ENCODE measurements around the gene MYO5C. TPM values are rescaled to one million over a fixed set of nuclear protein-coding genes. Genes with fewer than 3 reads are reported as not detected.

The MYO5C gene
- total and polyA plus RNA-seq, 10 of the 15 experiments (the other 5 are each of a cell fraction or from before 2014, with no cell fraction given): 0.29 to 1.3 (median 0.75) TPM

DNA sequence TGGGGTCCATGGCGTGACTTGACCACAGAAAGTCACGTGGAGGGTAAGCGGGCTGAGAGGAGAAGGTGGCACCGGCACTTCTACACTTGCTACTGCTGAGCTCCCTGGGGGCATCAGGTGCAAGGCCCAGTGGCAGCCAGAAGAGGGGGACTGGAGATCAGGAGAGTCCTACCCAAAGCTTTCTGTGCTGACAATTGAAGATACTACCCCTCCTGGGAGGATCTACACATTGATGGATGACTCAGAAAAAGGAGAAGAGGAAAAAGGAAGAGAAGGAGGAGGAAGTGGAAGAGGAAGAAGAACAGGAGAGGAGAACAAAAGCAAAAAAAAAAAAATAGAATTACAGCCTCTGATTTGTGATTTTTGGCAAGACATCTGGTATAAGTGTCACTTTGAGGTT is 41.2 kb downstream of the MYO5C start:
- ChIA-PET SMC1A (ENCODE audit: uncharacterized antibody, unreplicated experiment) (interaction anchor here (0.6 to 10.7 kb wide), 16 partner anchors 12 to 483 kb away, joined by 3 to 143 read pairs (median 5); no protein-coding TSS in a partner anchor), POLR2A (no interaction called here), RAD21 (ENCODE audit: unreplicated experiment) (interaction anchor here (0.7 to 11.0 kb wide), 13 partner anchors 19 to 478 kb away, joined by 3 to 121 read pairs (median 4); no protein-coding TSS in a partner anchor), CTCF (interaction anchor here (0.6 to 10.5 kb wide), 15 partner anchors 8 to 478 kb away, joined by 3 to 191 read pairs (median 6); partner anchors contain the start of gene ARPP19)
- DNase-seq (ENCODE audit: low read depth, low spot score) (no peak), FAIRE-seq (no peak), ATAC-seq (peak; percentile 75)
- no peak overlapping the region for H3K27ac ChIP-seq (ENCODE audit: control insufficient read depth, insufficient read depth)
- WGBS (ENCODE audit: insufficient coverage, insufficient replicate concordance, low lambda C conversion rate, missing lambda C conversion rate): 34% methylated on average over 4 of the region's 4 CpGs
- no peak overlapping the region for H2AFZ ChIP-seq (ENCODE audit: control insufficient read depth, low read depth, low read length)
- no peak overlapping the region for H3K4me2 ChIP-seq (ENCODE audit: control insufficient read depth, insufficient read depth)
- no peaks in the 10 kb centered on the region for H3K9me3 ChIP-seq (replicated peaks; ENCODE audit: control insufficient read depth, insufficient read depth, low read length)
- no peak overlapping the region for H3K9ac ChIP-seq (ENCODE audit: control insufficient read depth, insufficient read depth, low read length)
- no peaks in the 10 kb centered on the region for H4K20me1 ChIP-seq (ENCODE audit: control insufficient read depth, insufficient read depth)
- no peaks in the 10 kb centered on the region for H3K36me3 ChIP-seq (ENCODE audit: control insufficient read depth in 2 of 2, insufficient read depth in 2 of 2, low read length in 1 of 2)
- BruUV-seq (replicated peaks): no TSS peak
- in situ Hi-C loops (cut with MboI): loop anchor here (5.0 kb wide), 1 partner anchor 478 kb away; no protein-coding TSS in a partner anchor
- intact Hi-C loops (cut with micrococcal nuclease; ENCODE audit: unreplicated experiment): no loop called here
- peaks cover 9% of the 10 kb centered on the region; the same call in 1 of the 2 replicates for H3K4me1 ChIP-seq (ENCODE audit: control insufficient read depth, insufficient read depth, low read length)
- no peak for TF ChIP-seq BCL11A (IDR thresholded peaks at IDR 0.05; ENCODE audit: low read depth, low read length)
- peak; percentile 46 for TF ChIP-seq RAD21 (IDR thresholded peaks at IDR 0.05; ENCODE audit: insufficient read depth, low read depth, low read length)
- TF ChIP-seq, protein P1, sequence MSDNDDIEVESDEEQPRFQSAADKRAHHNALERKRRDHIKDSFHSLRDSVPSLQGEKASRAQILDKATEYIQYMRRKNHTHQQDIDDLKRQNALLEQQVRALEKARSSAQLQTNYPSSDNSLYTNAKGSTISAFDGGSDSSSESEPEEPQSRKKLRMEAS (IDR thresholded peaks at IDR 0.05; ENCODE audit: low read depth, low read length): no peak
- TF ChIP-seq RFX5 (IDR thresholded peaks at IDR 0.05; ENCODE audit: low read depth, low read length): no peak
- 0 out of 4 replicates have a peak, but pooled peaks of 1 of the 2 experiments have one; percentile 18 for TF ChIP-seq BHLHE40 (IDR thresholded peaks at IDR 0.05; ENCODE audit: borderline replicate concordance in 1 of 2, low read depth in 2 of 2, low read length in 1 of 2)
- TF ChIP-seq USF1 (IDR thresholded peaks at IDR 0.05; ENCODE audit: borderline replicate concordance, extremely low read length, insufficient read depth, low read depth, low read length): peak; percentile 37
- TF ChIP-seq CTCF (IDR thresholded peaks at IDR 0.05 in 2 of 3, conservative IDR thresholded peaks at IDR 0.05 in 1 of 3; ENCODE audit: control insufficient read depth in 2 of 3, extremely low read depth in 1 of 3, insufficient read depth in 1 of 3, low read depth in 3 of 3, low read length in 3 of 3): peak; percentile 33 to 45 (median 43); a peak in 3 of 6 replicates
- no peak for TF ChIP-seq SREBF2 (IDR thresholded peaks at IDR 0.05; ENCODE audit: low read length)
- H3K4me3 ChIP-seq: no peak overlapping the region
- no peaks in the 10 kb centered on the region for H3K79me2 ChIP-seq (ENCODE audit: control insufficient read depth, insufficient read depth, low read length)
- no peaks in the 10 kb centered on the region for H3K27me3 ChIP-seq (replicated peaks in 1 of 2; ENCODE audit: control insufficient read depth in 2 of 2, insufficient read depth in 2 of 2, low read length in 1 of 2)

Measured in GM12878 (cell line).